ACC112 (cell line): ENCODE measurements around the gene MANF.
"Not testable (repeated sequence)": the region's sequence is repeated elsewhere in the genome, so short reads cannot be mapped to it uniquely, and the experiment has no call there.

ENCODE experiments used
- H2AFZ ChIP-seq: fragments of 200-600 bp; sonication (generic); one replicate; pipeline ENCODE4 v1.6.0; 2017; ENCODE audit warnings: antibody characterized with exemption, low read length; ENCODE audit not compliant: unreplicated experiment
- H3K27ac ChIP-seq: fragments of 200-600 bp; sonication (generic); 2 replicates; pipeline ENCODE4 v1.5.1; 2014; ENCODE audit warnings: low read depth, mild to moderate bottlenecking, antibody characterized with exemption, low read length, moderate library complexity
- H3K27me3 ChIP-seq: fragments of 200-600 bp; sonication (generic); 2 replicates; pipeline ENCODE4 v1.6.1; 2014; ENCODE audit warnings: mild to moderate bottlenecking, antibody characterized with exemption, low read length, moderate library complexity, mixed read lengths; ENCODE audit not compliant: insufficient read depth
- H3K36me3 ChIP-seq: fragments of 200-600 bp; sonication (generic); 2 replicates; pipeline ENCODE4 v1.6.1; 2016; ENCODE audit warnings: mild to moderate bottlenecking, antibody characterized with exemption, low read length, moderate library complexity, mixed read lengths; ENCODE audit not compliant: insufficient read depth
- H3K4me1 ChIP-seq: fragments of 200-600 bp; sonication (generic); one replicate; pipeline ENCODE4 v1.6.1; 2016; ENCODE audit warnings: low read length, mixed read lengths; ENCODE audit not compliant: insufficient read depth, unreplicated experiment, control insufficient read depth
- H3K4me3 ChIP-seq: fragments of 200-600 bp; sonication (generic); 2 replicates; pipeline ENCODE4 v1.5.1; 2014; ENCODE audit warnings: mild to moderate bottlenecking, low read depth, low read length
- H3K79me2 ChIP-seq: fragments of 200-600 bp; sonication (generic); one replicate; pipeline ENCODE4 v1.6.0; 2016; ENCODE audit warnings: low read length; ENCODE audit not compliant: control insufficient read depth, unreplicated experiment, insufficient read depth

MANF gene

GRCh38 chr3:51382076-51382745 lies 2.9 kb upstream of the MANF start:
- H3K79me2 ChIP-seq = peaks cover 38% of the 10 kb centered on the region
- no peak overlapping the region for H2AFZ ChIP-seq
- H3K4me3 ChIP-seq = no peak overlapping the region
- H3K36me3 ChIP-seq = no peaks in the 10 kb centered on the region; the same call in 1 of the 2 replicates
- peaks cover 16% of the 10 kb centered on the region for H3K4me1 ChIP-seq
- H3K27ac ChIP-seq = no peak overlapping the region
- H3K27me3 ChIP-seq = no peaks in the 10 kb centered on the region

DNA sequence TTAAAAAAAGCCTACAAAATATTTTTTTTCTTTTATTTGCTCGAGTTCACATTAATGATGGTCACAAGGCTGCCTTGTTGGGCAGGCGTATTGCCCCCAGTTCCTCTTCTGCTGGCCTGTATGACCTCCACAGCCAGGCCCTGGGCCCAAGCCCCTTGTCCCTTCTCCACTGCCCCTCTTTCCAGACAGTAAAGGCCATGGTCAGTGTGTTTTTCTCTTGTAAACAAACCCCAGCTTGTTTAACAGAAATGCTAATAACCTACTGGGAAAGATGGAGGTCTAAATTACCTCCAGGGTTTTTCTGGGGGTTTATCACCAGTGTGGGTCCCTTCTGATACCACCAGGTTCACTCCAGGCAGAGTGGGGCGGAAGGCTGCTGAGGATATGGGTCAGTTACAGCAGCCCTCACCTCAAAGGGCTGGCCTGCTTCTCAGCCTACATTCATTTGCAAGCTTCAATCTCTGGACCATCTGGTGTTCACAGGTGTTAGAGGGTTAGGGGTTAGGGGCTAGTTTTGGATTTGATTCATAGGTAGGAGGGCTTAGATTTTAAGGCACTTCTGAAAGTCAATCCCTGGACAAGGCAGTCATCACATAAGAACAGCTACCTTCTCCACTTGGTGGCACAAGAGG lies 2.0 kb upstream of the MANF start:
- Histone ChIP-seq H2AFZ (no peak overlapping the region), H3K27ac (no peak overlapping the region)

DNA sequence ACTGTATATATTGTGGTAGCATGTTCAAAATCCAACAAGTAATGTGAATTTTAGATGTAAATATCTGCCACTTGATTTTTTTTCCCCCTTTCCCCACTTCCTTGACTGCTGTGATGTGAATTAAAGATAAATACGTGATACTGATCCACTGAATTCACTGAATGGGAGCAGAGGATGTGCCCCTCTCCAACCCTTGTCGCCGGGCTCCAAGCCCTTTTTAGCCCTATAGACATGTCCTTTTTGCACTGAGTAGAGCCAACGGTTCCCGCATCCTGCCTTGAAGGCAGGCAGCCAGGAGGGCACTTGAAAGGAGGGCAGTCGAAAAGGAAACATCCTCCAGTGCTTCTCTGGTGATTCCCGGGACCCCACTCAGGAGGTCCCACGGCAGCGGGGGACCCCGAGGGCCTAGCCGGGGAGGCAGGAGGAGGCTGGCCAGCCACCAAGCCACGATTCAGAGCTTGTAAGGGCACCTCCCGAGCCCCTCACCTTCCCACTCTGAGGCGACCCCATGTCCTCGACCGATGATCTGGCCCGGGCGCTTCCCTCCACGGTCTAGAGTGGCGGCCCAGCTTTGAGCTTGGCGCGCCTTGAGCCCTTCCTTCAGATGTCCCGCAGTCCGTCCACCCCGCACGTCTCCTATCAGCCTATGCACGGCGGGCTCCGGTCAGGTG lies 901 bp upstream of the MANF start:
- peaks cover 12% of the 10 kb centered on the region for H3K36me3 ChIP-seq
- H3K27me3 ChIP-seq = no peaks in the 10 kb centered on the region
- peaks cover 27% of the 10 kb centered on the region for H3K4me1 ChIP-seq
- H3K27ac ChIP-seq = peak overlapping the region; percentile 75
- peaks cover 52% of the 10 kb centered on the region for H3K79me2 ChIP-seq
- H3K4me3 ChIP-seq = peak overlapping the region; percentile 96
- peak overlapping the region; percentile 89 for H2AFZ ChIP-seq

More for the DNA sequence above, 2.0 kb upstream of the MANF start:
- Histone ChIP-seq H3K36me3 (peaks cover 8% of the 10 kb centered on the region), H3K4me3 (peak overlapping the region; percentile 96; the same call in 1 of the 2 replicates), H3K4me1 (peaks cover 25% of the 10 kb centered on the region), H3K27me3 (no peaks in the 10 kb centered on the region), H3K79me2 (peaks cover 47% of the 10 kb centered on the region)

- Histone ChIP-seq H3K27me3 (no peaks in the 10 kb centered on the region), H3K79me2 (peaks cover 52% of the 10 kb centered on the region), H3K4me3 (peak overlapping the region; percentile 96), H3K27ac (0 out of 2 replicates have a peak overlapping the region, but pooled peaks have one; percentile 8), H2AFZ (no peak overlapping the region), H3K36me3 (peaks cover 20% of the 10 kb centered on the region), H3K4me1 (peaks cover 34% of the 10 kb centered on the region)
Measured at GRCh38 chr3:51385621-51386091, 565 bp downstream of the MANF start.

GRCh38 chr3:51386159-51386851 lies 1.2 kb downstream of the MANF start:
- H3K4me1 ChIP-seq = peaks cover 35% of the 10 kb centered on the region
- peak overlapping the region; percentile 96 for H3K4me3 ChIP-seq
- no peak overlapping the region for H2AFZ ChIP-seq
- H3K79me2 ChIP-seq = peaks cover 53% of the 10 kb centered on the region
- H3K27me3 ChIP-seq = no peaks in the 10 kb centered on the region
- no peak overlapping the region for H3K27ac ChIP-seq
- peaks cover 20% of the 10 kb centered on the region for H3K36me3 ChIP-seq

DNA sequence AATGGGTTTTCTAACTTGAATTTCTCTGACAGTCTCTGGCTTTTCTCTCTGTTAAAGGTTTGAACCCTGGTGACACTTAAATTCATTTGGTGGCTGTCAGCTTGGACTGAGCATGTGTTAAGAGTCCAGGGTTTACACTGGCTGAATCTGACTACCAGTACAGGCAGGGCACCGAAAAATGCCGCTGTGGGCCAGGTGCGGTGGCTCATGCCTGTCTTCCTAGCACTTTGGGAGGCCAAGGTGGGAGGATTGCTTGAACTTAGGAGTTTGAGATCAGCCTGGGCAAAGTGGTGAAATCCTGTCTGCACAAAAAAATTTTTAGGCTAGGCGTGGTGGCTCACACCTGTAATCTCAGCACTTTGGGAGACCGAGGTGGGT lies 1.8 kb downstream of the MANF start:
- Histone ChIP-seq H3K36me3 (peaks cover 20% of the 10 kb centered on the region), H2AFZ (no peak overlapping the region), H3K79me2 (peaks cover 57% of the 10 kb centered on the region), H3K4me3 (peak overlapping the region; percentile 96), H3K4me1 (peaks cover 35% of the 10 kb centered on the region), H3K27me3 (no peaks in the 10 kb centered on the region), H3K27ac (no peak overlapping the region)

DNA sequence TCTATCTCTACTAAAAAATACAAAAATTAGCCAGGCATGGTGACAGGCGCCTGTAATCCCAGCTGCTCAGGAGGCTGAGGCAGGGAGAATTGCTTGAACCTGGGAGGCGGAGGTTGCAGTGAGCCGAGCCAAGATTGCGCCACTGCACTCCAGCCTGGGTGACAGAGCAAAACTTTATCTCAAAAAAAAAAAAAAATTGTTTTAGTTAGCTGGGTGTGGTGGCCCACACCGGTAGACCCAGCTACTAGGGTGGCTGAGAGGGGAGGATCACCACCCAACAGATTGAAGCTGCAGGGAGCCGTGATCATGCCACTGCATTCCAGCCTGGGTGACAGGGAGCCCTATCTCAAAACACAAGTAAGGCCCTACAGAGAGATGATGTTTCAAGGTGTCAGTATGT lies 2.2 kb downstream of the MANF start:
- H3K27me3 ChIP-seq, H2AFZ ChIP-seq: not testable (repeated sequence)
- H3K4me1 ChIP-seq = peaks cover 37% of the 10 kb centered on the region
- H3K27ac ChIP-seq = peak overlapping the region; percentile 17; the same call in 1 of the 2 replicates
- peaks cover 22% of the 10 kb centered on the region for H3K36me3 ChIP-seq
- peaks cover 62% of the 10 kb centered on the region for H3K79me2 ChIP-seq
- H3K4me3 ChIP-seq = peak overlapping the region; percentile 96

DNA sequence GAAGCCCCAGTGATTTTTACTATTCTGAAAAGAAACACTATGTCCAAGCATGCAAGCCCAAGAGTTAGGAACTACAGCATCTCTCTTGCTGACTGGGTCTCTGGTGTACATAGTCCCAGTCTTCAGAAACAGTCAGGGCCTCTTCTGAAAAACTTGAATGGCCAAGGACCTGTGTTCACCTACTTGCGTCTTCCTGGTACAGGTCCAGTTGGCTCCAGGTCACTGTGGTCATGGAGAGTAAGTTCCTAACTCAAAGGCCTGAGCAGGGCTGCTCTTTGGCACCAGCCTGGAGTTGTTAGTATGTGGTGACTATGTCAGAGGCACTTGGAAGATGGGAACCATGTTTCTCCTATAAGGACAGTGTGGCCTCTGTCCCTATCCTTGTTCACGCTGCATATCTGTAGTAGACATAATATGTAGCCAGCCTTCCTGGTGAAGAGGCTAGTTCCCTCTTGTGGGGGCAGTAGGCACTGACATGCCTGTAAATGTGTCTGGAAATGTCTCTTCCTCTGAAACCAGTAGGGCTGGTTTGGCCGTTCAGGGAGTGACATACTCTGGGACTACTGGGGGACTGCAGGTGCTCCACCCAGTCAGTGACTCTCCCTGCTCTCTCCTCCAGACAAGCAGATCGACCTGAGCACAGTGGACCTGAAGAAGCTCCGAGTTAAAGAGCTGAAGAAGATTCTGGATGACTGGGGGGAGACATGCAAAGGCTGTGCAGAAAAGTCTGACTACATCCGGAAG lies 3.4 kb downstream of the MANF start:
- peaks cover 68% of the 10 kb centered on the region for H3K79me2 ChIP-seq
- H3K4me1 ChIP-seq = peaks cover 39% of the 10 kb centered on the region
- no peak overlapping the region; the same call in 1 of the 2 replicates for H3K4me3 ChIP-seq
- H3K36me3 ChIP-seq = peaks cover 34% of the 10 kb centered on the region
- H3K27me3 ChIP-seq = no peaks in the 10 kb centered on the region
- no peak overlapping the region for H2AFZ ChIP-seq
- H3K27ac ChIP-seq = no peak overlapping the region

DNA sequence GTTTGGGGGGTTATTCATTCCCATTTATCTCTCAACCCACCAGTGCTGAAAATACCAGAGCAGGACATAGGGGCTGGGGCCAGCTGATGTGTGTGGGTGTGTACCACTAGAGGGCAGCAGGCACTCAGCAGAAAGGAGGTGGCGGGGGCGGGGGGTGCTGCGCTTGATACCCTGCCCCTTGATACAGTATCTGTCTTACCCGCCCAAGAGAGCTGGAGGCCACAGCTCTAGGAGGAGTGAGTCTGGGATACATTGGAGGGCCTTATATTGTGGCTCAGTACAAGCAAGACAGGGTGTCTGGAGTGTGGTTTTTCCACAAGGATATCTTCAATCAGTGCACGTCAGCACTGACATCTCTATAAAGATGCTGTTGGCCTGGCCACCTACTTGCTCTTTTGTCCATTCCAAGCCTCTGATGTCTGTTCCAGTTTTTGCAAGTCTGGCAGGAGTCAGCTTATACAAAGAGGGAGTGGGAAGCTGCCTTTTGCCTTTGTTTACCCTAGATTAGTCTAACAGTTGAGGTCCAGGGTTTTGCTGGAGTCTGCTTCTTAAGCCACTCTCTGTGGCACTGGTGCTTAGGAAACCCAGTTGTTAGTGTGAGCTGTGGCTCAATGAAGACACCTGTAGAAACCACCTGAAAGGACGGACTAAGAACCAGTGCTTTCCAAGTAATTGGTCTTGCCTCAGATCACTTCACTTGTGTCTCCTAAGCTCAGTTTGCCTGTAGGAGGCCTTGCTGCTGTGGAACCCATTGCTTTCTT lies 4.5 kb downstream of the MANF start:
- Histone ChIP-seq H3K79me2 (peaks cover 68% of the 10 kb centered on the region), H3K4me3 (no peak overlapping the region), H3K27ac (no peak overlapping the region), H3K36me3 (peaks cover 45% of the 10 kb centered on the region), H3K4me1 (peaks cover 40% of the 10 kb centered on the region), H2AFZ (no peak overlapping the region), H3K27me3 (no peaks in the 10 kb centered on the region)
